ENCODE measurements around the gene MOCS3.
A peak's percentile ranks its signal among the peaks of the same experiment; 100 is the strongest.

The MOCS3 gene

DNA sequence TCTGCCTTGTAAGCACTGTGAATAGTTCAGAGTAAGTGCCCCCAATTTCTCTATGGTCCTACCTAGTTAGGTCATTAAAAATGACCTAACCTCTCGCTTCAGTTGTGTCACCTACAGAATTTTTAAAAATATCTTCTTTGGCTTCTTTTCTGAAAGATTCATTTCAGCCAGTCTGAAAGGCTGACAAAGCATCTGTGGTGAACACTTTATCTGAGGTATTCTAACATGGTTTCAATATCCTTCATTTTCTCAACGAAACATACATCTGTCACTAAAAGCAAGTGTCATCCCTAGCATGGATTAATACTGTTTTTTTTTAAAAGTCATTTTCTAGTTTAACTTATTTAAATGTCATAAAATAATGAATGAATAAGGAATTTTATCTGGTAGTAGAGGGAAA lies 5.4 kb upstream of the MOCS3 start:
- TF ChIP-seq, protein P1, sequence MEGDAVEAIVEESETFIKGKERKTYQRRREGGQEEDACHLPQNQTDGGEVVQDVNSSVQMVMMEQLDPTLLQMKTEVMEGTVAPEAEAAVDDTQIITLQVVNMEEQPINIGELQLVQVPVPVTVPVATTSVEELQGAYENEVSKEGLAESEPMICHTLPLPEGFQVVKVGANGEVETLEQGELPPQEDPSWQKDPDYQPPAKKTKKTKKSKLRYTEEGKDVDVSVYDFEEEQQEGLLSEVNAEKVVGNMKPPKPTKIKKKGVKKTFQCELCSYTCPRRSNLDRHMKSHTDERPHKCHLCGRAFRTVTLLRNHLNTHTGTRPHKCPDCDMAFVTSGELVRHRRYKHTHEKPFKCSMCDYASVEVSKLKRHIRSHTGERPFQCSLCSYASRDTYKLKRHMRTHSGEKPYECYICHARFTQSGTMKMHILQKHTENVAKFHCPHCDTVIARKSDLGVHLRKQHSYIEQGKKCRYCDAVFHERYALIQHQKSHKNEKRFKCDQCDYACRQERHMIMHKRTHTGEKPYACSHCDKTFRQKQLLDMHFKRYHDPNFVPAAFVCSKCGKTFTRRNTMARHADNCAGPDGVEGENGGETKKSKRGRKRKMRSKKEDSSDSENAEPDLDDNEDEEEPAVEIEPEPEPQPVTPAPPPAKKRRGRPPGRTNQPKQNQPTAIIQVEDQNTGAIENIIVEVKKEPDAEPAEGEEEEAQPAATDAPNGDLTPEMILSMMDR (IDR thresholded peaks at IDR 0.05; ENCODE audit: extremely low read depth, insufficient read depth, missing control alignments), result no peak
- no peak for DNase-seq (ENCODE audit: low spot score)
- in situ Hi-C loops (cut with MboI; ENCODE audit: low pct_unique_long_range_greater_than_20kb, low sequenced_read_pairs, unreplicated experiment), result no loop called here

DNA sequence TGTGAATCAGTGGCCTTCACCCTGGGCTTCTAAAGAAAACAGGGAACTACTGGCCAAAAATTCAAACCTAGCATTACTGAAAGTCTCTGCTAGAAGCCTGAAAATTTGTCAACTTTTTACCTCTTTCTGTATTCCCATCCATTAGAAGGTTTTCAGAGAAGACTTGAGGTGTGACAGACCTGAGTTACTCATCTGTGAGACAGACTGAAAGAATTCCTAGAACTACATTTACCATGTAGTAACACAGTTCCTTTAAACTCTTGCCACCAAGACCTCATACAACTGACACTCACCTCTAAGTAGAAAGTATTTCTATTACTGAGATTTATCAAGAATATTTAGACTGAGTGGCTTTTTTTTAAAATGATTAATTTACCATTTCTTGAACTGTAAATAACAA lies 4.8 kb upstream of the MOCS3 start:
- no peak for DNase-seq (ENCODE audit: low spot score)
- in situ Hi-C loops (cut with MboI; ENCODE audit: low pct_unique_long_range_greater_than_20kb, low sequenced_read_pairs, unreplicated experiment), result no loop called here
- TF ChIP-seq, protein P1 (IDR thresholded peaks at IDR 0.05; ENCODE audit: extremely low read depth, insufficient read depth, missing control alignments), result no peak

DNA sequence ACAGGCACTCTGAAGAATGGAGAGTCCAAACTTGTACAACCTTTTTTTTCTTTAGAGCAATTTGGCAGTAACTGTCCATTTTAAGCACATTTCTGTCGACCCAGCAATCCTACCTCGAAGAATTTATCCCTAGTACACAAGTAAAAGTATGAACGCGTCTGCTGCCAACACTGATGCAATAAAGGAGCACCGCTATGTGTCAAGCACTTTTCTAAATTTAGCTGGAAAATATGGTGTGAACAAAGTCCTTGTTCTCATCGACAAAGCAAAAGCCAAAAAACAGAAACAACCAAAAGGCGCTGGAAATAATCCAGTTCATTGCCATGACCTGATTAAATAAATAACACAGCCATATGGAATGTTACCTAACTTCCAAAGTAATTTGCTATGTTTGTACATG lies 1.3 kb upstream of the MOCS3 start:
- TF ChIP-seq, protein P1 (IDR thresholded peaks at IDR 0.05; ENCODE audit: extremely low read depth, insufficient read depth, missing control alignments), result no peak
- in situ Hi-C loops (cut with MboI; ENCODE audit: low pct_unique_long_range_greater_than_20kb, low sequenced_read_pairs, unreplicated experiment), result no loop called here
- DNase-seq (ENCODE audit: low spot score), result no peak

DNA sequence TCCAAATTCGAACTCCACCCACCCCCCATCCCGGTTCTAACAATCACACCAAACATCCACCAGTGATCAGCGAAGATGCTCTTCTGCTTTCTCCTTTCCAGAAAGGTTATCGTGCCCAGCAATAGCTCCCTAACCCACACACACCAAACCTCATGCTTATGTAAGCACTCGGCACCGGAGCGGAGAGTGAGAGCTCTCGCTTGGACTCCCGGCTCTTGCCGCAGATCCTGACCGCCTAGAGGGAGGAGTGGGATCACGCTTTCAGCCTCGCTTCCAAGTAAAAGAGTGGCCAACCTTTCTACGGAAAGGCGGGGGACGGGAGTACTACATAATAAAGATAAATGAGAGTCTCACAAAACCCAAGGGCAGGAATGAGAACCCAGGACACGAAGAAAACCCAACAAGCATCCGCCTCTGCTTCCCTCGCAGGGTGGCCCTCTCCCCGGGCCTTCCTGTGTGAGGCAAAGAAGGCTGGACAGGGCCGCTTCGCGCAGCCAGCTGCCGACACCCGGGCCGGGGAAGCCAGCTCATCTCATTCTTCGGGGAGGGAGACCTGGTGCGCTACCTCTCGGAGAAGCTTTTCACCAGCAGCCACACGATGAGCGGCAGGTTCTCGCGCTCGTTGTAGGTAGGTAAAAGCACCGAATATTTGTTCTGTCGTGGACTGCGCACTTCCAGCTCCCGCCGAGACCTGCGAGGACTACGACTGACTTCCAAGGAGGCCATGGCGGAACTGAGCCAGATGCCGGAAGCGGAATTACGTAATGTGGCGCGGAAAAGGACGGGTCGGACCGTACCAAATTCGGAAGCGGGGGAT lies 612 bp upstream of the MOCS3 start, which contains the start of gene DPM1:
TSS of gene DPM1 (minus strand) at position 735 of the 817 bp plus-strand sequence. CDS start at position 726, 9 bp downstream.
- DNase-seq (ENCODE audit: low spot score), result peak; percentile 86
- TF ChIP-seq, protein P1 (IDR thresholded peaks at IDR 0.05; ENCODE audit: extremely low read depth, insufficient read depth, missing control alignments), result no peak
- in situ Hi-C loops (cut with MboI; ENCODE audit: low pct_unique_long_range_greater_than_20kb, low sequenced_read_pairs, unreplicated experiment), result no loop called here

DNA sequence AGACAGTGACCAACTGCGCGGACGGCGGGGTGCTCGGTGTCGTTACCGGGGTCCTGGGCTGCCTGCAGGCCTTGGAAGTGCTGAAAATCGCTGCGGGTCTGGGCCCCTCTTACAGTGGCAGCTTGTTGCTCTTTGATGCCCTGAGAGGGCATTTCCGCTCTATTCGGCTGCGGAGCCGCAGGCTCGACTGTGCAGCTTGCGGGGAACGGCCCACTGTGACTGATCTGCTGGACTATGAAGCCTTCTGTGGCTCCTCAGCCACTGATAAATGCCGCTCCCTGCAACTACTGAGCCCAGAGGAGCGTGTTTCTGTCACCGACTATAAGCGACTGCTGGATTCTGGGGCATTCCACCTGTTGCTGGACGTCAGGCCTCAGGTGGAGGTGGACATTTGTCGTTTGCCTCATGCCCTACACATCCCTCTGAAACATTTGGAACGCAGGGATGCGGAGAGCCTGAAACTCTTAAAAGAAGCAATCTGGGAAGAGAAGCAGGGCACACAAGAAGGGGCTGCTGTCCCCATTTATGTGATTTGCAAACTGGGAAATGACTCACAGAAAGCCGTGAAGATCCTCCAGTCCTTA lies 1.0 kb downstream of the MOCS3 start:
- TF ChIP-seq, protein P1 (IDR thresholded peaks at IDR 0.05; ENCODE audit: extremely low read depth, insufficient read depth, missing control alignments), result no peak
- in situ Hi-C loops (cut with MboI; ENCODE audit: low pct_unique_long_range_greater_than_20kb, low sequenced_read_pairs, unreplicated experiment), result no loop called here
- no peak for DNase-seq (ENCODE audit: low spot score)

DNA sequence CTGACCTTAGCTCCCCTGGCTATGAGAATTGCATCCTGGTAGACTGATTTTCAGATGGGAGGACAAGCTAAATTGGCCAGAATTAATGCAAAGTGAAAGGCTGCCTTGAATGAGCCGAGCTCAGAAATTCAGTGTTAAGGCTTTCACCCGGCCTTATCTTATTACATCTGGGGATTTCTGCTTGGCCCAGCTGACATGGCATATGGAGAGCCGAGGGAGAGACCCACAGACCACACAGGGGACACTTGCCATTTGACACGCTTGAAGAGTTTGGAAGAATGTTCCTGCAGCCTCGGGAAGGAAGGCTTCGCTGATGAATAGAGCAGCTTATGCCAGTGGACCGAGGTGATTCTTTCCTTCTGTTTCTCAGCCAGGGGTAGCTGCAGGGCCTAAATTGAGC lies 9.0 kb downstream of the MOCS3 start:
- TF ChIP-seq, protein P1 (IDR thresholded peaks at IDR 0.05; ENCODE audit: extremely low read depth, insufficient read depth, missing control alignments), result no peak
- in situ Hi-C loops (cut with MboI; ENCODE audit: low pct_unique_long_range_greater_than_20kb, low sequenced_read_pairs, unreplicated experiment), result no loop called here

More for the DNA sequence above, 9.0 kb downstream of the MOCS3 start:
- no peak for DNase-seq (ENCODE audit: low spot score)

Data from GM13977 (cell line).